Measurements from ENCODE around the gene PNMA6E.

GRCh38 chrX:153440556-153441135, 39.5 kb upstream of the PNMA6E start:
- TF ChIP-seq, protein P1, sequence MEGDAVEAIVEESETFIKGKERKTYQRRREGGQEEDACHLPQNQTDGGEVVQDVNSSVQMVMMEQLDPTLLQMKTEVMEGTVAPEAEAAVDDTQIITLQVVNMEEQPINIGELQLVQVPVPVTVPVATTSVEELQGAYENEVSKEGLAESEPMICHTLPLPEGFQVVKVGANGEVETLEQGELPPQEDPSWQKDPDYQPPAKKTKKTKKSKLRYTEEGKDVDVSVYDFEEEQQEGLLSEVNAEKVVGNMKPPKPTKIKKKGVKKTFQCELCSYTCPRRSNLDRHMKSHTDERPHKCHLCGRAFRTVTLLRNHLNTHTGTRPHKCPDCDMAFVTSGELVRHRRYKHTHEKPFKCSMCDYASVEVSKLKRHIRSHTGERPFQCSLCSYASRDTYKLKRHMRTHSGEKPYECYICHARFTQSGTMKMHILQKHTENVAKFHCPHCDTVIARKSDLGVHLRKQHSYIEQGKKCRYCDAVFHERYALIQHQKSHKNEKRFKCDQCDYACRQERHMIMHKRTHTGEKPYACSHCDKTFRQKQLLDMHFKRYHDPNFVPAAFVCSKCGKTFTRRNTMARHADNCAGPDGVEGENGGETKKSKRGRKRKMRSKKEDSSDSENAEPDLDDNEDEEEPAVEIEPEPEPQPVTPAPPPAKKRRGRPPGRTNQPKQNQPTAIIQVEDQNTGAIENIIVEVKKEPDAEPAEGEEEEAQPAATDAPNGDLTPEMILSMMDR (IDR thresholded peaks at IDR 0.05; ENCODE audit: borderline replicate concordance, extremely low read depth, low read length, poor library complexity, severe bottlenecking): no peak
- TF ChIP-seq EZH2 (IDR thresholded peaks at IDR 0.05; ENCODE audit: borderline replicate concordance, low read depth, low read length, severe bottlenecking): no peak
